ENCODE results near the gene TBC1D5. TPM values are rescaled to one million over a fixed set of nuclear protein-coding genes. Genes with fewer than 3 reads are reported as not detected.
"Not testable (repeated sequence)": the region's sequence is repeated elsewhere in the genome, so short reads cannot be mapped to it uniquely, and the experiment has no call there.

The TBC1D5 gene
- total and polyA plus RNA-seq, 10 donors, result 6.4 to 140 (median 97.1) TPM

GRCh38 chr3:17355591-17355990 is 386.8 kb downstream of the TBC1D5 start:
- Histone ChIP-seq H3K9me3 (peaks cover 0 to 6% (median 2%) of the 10 kb centered on the region in 8 donors), H3K36me3 (peaks cover 0 to 20% (median 2%) of the 10 kb centered on the region in 6 donors), H3K4me3 (no peak overlapping the region), H3K27me3 (replicated peaks in 1 of 7) (no peaks in the 10 kb centered on the region), H3K4me1 (no peaks in the 10 kb centered on the region), H3K27ac (no peak overlapping the region)
- no peak for TF ChIP-seq POLR2A (IDR thresholded peaks at IDR 0.05)
- TF ChIP-seq CTCF (IDR thresholded peaks at IDR 0.05 in 8 of 11, conservative IDR thresholded peaks at IDR 0.05 in 3 of 11), result no peak
- no peak for TF ChIP-seq POLR2AphosphoS5 (IDR thresholded peaks at IDR 0.05)
- 88 to 94% (median 93%) methylated on average over 1 of the region's 1 CpG for WGBS, 5 donors
- DNase-seq, result no peak
- intact Hi-C loops (cut with DNase I; ENCODE audit: low total_unique reads), result no loop called here

GRCh38 chr3:17354341-17354740 is 388.1 kb downstream of the TBC1D5 start:
- intact Hi-C loops (cut with DNase I; ENCODE audit: low total_unique reads), result no loop called here
- Histone ChIP-seq H3K36me3 (peaks cover 0 to 20% (median 2%) of the 10 kb centered on the region in 6 donors), H3K4me1 (no peaks in the 10 kb centered on the region), H3K4me3 (no peak overlapping the region), H3K9me3 (peaks cover 0 to 6% (median 2%) of the 10 kb centered on the region in 8 donors), H3K27me3 (replicated peaks in 1 of 7) (no peaks in the 10 kb centered on the region), H3K27ac (no peak overlapping the region)
- TF ChIP-seq CTCF (IDR thresholded peaks at IDR 0.05 in 8 of 11, conservative IDR thresholded peaks at IDR 0.05 in 3 of 11), result no peak
- no peak for TF ChIP-seq POLR2AphosphoS5 (IDR thresholded peaks at IDR 0.05)
- TF ChIP-seq POLR2A (IDR thresholded peaks at IDR 0.05), result no peak
- no peak for DNase-seq
- 97 to 99% (median 98%) methylated on average over 3 of the region's 3 CpGs for WGBS, 5 donors

DNA sequence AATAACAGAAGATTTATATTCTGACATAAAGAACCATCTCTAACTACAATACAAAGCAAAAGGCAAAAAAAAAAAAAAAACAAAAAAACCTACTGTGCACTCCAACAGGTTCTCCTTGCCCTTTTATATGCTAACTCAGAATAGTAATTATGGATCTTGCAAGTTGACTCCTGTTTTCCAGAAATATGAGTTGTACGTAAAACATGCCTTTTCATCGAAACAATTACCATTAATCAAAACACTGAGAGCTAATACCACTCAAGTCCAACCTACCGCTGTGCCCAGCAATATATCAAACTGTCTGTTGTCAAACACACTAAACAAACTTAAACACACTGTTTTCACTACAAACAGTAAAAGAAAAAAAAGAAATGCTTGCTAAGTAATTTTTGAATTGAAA is 389.8 kb downstream of the TBC1D5 start:
- intact Hi-C loops (cut with DNase I; ENCODE audit: low total_unique reads), result no loop called here
- H3K9me3 ChIP-seq, result peaks cover 0 to 6% (median 2%) of the 10 kb centered on the region in 8 donors
- WGBS, 5 donors, result 96 to 98% (median 97%) methylated on average over 3 of the region's 3 CpGs
- H3K4me1 ChIP-seq, result no peaks in the 10 kb centered on the region
- H3K36me3 ChIP-seq, result peaks cover 0 to 18% (median 2%) of the 10 kb centered on the region in 6 donors
- DNase-seq, result no peak
- no peak overlapping the region for H3K4me3 ChIP-seq
- H3K27ac ChIP-seq, result no peak overlapping the region
- H3K27me3 ChIP-seq (replicated peaks in 1 of 7), result no peaks in the 10 kb centered on the region
- no peak for TF ChIP-seq POLR2AphosphoS5 (IDR thresholded peaks at IDR 0.05)
- no peak for TF ChIP-seq CTCF (IDR thresholded peaks at IDR 0.05 in 8 of 11, conservative IDR thresholded peaks at IDR 0.05 in 3 of 11)
- TF ChIP-seq POLR2A (IDR thresholded peaks at IDR 0.05), result no peak

DNA sequence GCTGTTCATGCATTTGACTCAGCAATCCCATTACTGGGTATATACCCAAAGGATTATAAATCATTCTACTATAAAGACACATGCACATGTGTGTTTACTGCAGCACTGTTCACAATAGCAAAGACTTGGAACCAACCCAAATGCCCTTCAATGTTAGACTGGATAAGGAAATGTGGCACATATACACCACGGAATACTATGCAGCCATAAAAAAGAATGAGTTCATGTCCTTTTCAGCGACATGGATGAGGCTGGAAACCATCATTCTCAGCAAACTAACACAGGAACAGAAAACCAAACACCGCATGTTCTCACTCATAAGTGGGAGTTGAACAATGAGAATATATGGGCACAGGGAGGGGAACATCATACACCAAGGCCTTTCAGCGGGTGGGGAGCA is 391.2 kb downstream of the TBC1D5 start:
- DNase-seq; H3K27ac ChIP-seq; intact Hi-C loops (cut with DNase I; ENCODE audit: low total_unique reads); H3K27me3 ChIP-seq (replicated peaks in 1 of 7); H3K4me1 ChIP-seq; H3K4me3 ChIP-seq; H3K9me3 ChIP-seq: not testable (repeated sequence)
- whole genome bisulfite sequencing, 5 donors, result 95 to 97% (median 96%) methylated on average over 4 of the region's 4 CpGs
- H3K36me3 ChIP-seq, result peaks cover 0 to 19% (median 0%) of the 10 kb centered on the region in 6 donors

- intact Hi-C loops (cut with DNase I; ENCODE audit: low total_unique reads), result no loop called here
- peaks cover 0 to 6% (median 4%) of the 10 kb centered on the region in 8 donors for H3K9me3 ChIP-seq
- H3K4me3 ChIP-seq, result no peak overlapping the region
- H3K27ac ChIP-seq, result no peak overlapping the region
- no peak for DNase-seq
- H3K27me3 ChIP-seq (replicated peaks in 1 of 7), result no peaks in the 10 kb centered on the region
- no peaks in the 10 kb centered on the region for H3K4me1 ChIP-seq
- H3K36me3 ChIP-seq, result peaks cover 0 to 14% (median 0%) of the 10 kb centered on the region in 6 donors
- TF ChIP-seq CTCF (IDR thresholded peaks at IDR 0.05 in 8 of 11, conservative IDR thresholded peaks at IDR 0.05 in 3 of 11) (no peak), POLR2AphosphoS5 (IDR thresholded peaks at IDR 0.05) (no peak), POLR2A (IDR thresholded peaks at IDR 0.05) (no peak)
- 82 to 97% (median 93%) methylated on average over 1 of the region's 1 CpG for WGBS, 5 donors
Observed at GRCh38 chr3:17349093-17349492, 393.3 kb downstream of the TBC1D5 start.
